GM12891 (cell line): ENCODE data around the gene NECTIN4.

Experiments
- POLR2A ChIP-seq: IDR thresholded peaks from 2 replicates; pipeline ENCODE4 v1.6.1; 2011; ENCODE audit warnings: low read depth, low read length, control low read depth
- POLR2AphosphoS5 ChIP-seq: IDR thresholded peaks from 2 replicates; pipeline ENCODE4 v1.6.1; 2011; ENCODE audit warnings: low read depth, low read length, control low read depth
- SPI1 ChIP-seq: IDR thresholded peaks from 2 replicates; pipeline ENCODE4 v1.6.1; 2011; ENCODE audit warnings: low read depth, low read length, control low read depth
- TAF1 ChIP-seq: IDR thresholded peaks from 2 replicates; pipeline ENCODE4 v1.6.1; 2011; ENCODE audit warnings: low read depth, low read length, control low read depth

DNA sequence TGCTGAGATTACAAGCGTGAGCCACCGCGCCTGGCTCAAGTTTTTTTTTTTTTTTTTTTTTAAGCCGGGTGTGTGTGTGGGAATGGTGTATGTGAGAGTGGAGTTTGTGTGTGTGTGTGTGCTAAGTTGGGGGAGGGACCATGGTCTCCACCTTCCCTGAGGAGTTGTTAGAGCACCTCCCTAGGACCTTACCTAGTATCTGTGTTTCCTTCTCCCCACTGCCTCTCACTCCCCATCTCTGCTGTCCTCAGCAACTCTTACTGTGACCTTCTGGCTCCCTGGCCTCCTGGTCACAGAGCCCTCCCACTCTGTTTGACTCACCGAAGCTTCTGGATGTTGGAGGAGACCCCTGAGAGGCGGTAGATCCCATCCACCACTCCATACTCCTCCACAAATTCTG, 30.1 kb downstream of the NECTIN4 start:
- TF ChIP-seq POLR2AphosphoS5 (no peak), POLR2A (no peak), SPI1 (no peak), TAF1 (no peak)
